Testis (tissue), 3 donors: ENCODE measurements around the gene GATAD2B. TPM values are rescaled to one million over a fixed set of nuclear protein-coding genes. Genes with fewer than 3 reads are reported as not detected.
A peak's percentile ranks its signal among the peaks of the same experiment; 100 is the strongest.

Experiments used
- DNase-seq: peaks from one replicate; pipeline ENCODE4 v3.0.0-alpha.2; 2019
- H3K27ac ChIP-seq, 2 donors: fragments of 200-600 bp; sonication (generic); one replicate each; pipeline ENCODE4 v1.5.1; 2019
- H3K27me3 ChIP-seq: fragments of 200-600 bp; sonication (generic); one replicate; pipeline ENCODE4 v1.5.1; 2019
- H3K36me3 ChIP-seq: fragments of 200-600 bp; sonication (generic); one replicate; pipeline ENCODE4 v1.5.1; 2017; ENCODE audit warnings: low read depth; ENCODE audit errors: missing control alignments
- H3K4me1 ChIP-seq: fragments of 200-600 bp; sonication (generic); one replicate; pipeline ENCODE4 v1.5.1; 2019
- H3K4me3 ChIP-seq, 2 donors: fragments of 200-600 bp; sonication (generic); one replicate each; pipeline ENCODE4 v1.5.1; 2017 to 2019
- H3K9me3 ChIP-seq: fragments of 200-600 bp; sonication (generic); one replicate; pipeline ENCODE4 v1.5.1; 2017
- POLR2A ChIP-seq: fragments of 450-650 bp; IDR thresholded peaks from one replicate; pipeline ENCODE4 v1.6.1; 2017; ENCODE audit warnings: antibody characterized with exemption, mild to moderate bottlenecking, moderate library complexity
- WGBS, 2 donors: methylation state at CpG; one replicate each; pipeline ENCODE4 v1.1.5; 2018; 5-methylcytosine and 5-hydroxymethylcytosine counted together
- intact Hi-C: fragments of 100-400 bp; cut with DNase I; formaldehyde crosslinking; loops from one replicate; pipeline ENCODE4 v1.15.1; 2023; ENCODE audit warnings: low total_unique reads
- polyA plus RNA-seq: library from polyadenylated mRNA; stranded (reverse); fragments of 350-450 nt; fragmentation: Illumina TruSeq; extraction: RNeasy Lipid Tissue Mini Kit (QIAGEN cat#74804); gene quantifications from one replicate; pipeline ENCODE4 v1.2.3, GENCODE V29; 2014; ENCODE audit warnings: low read depth, low replicate concordance; ENCODE audit not compliant: insufficient read depth
- total RNA-seq, 2 donors: library from RNA; depleted of rRNA; stranded (reverse); fragments of >200 nt; gene quantifications; one replicate each; pipeline ENCODE4 v1.2.3, GENCODE V29; 2016
- TF ChIP-seq, protein P1 (sequence below), 3 experiments: fragments of 450-650 bp in 2 of 3; fragments of 200-600 bp in 1 of 3; sonication (generic) in 1 of 3; IDR thresholded peaks; one replicate each; pipeline ENCODE4 v1.5.1; 2016 to 2019; ENCODE audit warnings: antibody characterized with exemption in 3 of 3, mild to moderate bottlenecking in 2 of 3, moderate library complexity in 1 of 3

Gene GATAD2B
- total and polyA plus RNA-seq, 3 donors from 2014 or later: 26.5 to 37.4 (median 32.1) TPM

DNA sequence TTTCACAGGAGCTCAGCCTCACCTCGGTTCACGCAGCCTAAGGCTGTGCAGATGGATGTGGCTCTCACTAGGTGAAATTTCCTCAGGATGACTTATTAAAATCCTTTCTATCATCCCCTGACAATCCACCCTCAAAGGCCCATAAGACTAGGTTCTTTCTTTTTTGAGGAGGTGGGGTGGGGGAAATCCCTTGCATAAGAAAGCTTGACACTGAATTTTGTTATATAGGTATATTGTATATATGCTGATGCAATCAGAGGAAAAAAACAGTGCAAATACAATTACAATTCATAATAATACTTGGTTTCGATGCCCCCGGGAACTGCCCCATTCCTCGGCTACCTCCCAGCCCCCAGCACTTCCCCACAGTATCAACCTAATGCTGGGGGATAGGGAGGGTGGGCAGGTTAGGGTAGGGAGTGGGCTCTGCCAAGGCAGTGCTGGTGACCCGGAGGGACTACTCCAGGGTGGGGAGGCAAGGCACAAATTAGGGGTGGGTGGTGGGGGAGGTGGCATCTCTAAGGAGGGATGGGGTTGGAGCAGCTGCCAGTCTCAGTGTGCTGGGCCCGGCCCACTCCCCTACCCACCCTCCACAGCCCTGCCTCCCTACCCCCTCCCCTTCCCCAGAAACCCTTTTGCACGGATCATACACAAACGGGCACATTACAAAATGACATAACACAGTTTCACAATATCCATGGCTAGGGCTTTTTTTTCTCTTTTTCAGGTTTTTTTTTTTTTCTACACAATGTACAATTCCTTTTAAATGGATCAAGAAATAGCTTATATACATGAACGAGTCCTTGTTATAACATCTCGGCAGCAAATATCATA lies 116.7 kb downstream of the GATAD2B start:
- no peak overlapping the region for H3K4me3 ChIP-seq
- TF ChIP-seq POLR2A: no peak
- TF ChIP-seq, protein P1, sequence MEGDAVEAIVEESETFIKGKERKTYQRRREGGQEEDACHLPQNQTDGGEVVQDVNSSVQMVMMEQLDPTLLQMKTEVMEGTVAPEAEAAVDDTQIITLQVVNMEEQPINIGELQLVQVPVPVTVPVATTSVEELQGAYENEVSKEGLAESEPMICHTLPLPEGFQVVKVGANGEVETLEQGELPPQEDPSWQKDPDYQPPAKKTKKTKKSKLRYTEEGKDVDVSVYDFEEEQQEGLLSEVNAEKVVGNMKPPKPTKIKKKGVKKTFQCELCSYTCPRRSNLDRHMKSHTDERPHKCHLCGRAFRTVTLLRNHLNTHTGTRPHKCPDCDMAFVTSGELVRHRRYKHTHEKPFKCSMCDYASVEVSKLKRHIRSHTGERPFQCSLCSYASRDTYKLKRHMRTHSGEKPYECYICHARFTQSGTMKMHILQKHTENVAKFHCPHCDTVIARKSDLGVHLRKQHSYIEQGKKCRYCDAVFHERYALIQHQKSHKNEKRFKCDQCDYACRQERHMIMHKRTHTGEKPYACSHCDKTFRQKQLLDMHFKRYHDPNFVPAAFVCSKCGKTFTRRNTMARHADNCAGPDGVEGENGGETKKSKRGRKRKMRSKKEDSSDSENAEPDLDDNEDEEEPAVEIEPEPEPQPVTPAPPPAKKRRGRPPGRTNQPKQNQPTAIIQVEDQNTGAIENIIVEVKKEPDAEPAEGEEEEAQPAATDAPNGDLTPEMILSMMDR (IDR thresholded peaks at IDR 0.05): no peak
- peak; percentile 8 for DNase-seq
- no peaks in the 10 kb centered on the region for H3K36me3 ChIP-seq
- H3K27me3 ChIP-seq: no peaks in the 10 kb centered on the region
- H3K9me3 ChIP-seq: no peaks in the 10 kb centered on the region
- intact Hi-C loops: no loop called here
- 82 to 87% methylated on average over 11 of the region's 11 CpGs for WGBS, 2 donors
- no peaks in the 10 kb centered on the region for H3K4me1 ChIP-seq
- no peak overlapping the region for H3K27ac ChIP-seq

DNA sequence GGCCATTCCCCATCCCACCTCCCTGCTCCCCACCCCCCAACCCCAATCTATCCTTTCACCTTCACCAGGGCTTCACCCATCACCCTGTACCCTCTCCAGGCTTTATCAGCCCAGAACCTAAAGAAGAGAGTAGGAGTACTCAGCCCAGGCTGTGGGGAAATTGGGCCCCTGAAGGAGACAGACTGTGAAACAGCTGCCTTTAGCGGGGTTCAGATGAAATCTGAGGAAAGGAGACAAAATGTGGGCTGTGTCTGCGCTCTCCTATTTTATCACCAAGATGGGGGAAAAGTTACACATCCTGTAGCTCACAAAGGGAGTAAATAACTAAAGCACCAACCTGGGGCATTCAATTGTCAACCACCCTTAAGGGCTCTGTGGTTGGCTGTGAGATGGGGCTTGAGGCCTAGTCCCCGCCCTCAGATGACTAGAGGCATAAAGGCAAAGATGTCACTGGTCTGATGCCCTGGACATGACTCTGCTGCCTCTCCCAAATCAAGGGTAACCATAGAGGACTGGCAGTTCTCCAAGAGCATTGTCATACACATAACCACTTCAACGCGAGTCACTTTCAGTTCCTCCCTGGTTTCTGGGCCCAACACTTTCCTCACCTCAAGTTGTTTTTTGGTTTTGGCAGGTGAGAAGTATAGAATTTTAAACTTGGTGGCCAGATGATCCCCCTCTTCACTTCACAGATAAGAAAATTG lies 117.6 kb downstream of the GATAD2B start:
- H3K36me3 ChIP-seq: no peaks in the 10 kb centered on the region
- H3K9me3 ChIP-seq: no peaks in the 10 kb centered on the region
- H3K27me3 ChIP-seq: no peaks in the 10 kb centered on the region
- WGBS, 2 donors: 66 to 67% methylated on average over 5 of the region's 5 CpGs
- peak; percentile 48 for DNase-seq
- H3K27ac ChIP-seq: no peak overlapping the region
- intact Hi-C loops: no loop called here
- no peaks in the 10 kb centered on the region for H3K4me1 ChIP-seq
- TF ChIP-seq, protein P1 (IDR thresholded peaks at IDR 0.05): no peak
- no peak for TF ChIP-seq POLR2A
- no peak overlapping the region for H3K4me3 ChIP-seq

DNA sequence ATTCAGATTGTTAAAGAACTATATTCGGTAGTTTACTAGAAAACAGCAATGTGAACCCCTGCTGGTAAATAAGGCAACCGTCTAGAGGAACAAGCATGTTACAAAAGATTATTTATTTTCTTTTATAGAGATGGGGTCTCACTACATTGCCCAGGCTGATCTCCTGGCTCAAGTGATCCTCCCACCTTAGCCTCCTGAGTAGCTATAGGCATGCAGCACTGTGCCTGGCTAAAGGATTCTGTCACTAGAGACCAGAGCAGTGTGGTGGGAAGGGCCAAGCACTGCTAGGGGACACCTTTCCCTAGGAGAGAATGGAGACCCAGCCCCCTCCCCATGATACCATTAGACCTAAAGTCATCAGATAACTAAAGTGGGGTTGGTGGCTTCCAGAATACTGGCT lies 118.7 kb downstream of the GATAD2B start:
- Histone ChIP-seq H3K9me3 (no peaks in the 10 kb centered on the region), H3K27me3 (no peaks in the 10 kb centered on the region), H3K4me3 (no peak overlapping the region), H3K27ac (no peak overlapping the region), H3K4me1 (no peaks in the 10 kb centered on the region), H3K36me3 (no peaks in the 10 kb centered on the region)
- intact Hi-C loops: no loop called here
- 56 to 83% methylated on average over 2 of the region's 2 CpGs for WGBS, 2 donors
- DNase-seq: no peak
- TF ChIP-seq, protein P1 (IDR thresholded peaks at IDR 0.05): no peak

DNA sequence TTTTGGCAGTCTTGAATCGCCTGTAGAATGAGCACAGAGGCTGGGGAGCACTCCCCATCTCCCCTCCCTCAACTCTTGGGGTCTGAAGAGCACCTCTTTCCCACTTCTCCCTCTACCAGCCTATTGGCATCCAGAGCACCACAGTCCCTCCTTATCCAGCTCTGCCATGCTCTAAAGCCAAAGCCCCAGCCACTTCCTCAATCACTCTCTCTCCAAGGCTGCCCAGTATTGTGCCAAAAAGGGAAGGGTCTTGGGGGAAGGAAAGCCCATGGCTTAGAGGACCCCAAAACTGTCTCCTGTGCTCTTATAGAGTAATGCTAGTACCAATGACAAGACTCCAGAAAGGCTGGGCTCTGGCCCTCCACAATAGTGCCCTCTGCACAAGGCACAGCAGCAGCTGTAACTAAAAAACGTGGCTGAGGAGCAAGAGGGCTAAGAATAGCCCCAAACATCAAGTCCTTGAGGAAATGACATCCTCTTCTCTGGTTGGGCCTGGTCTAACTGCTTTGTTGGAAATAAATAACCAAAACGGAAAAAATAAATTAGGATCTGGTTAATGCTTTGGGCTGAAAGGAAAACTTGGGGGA lies 119.2 kb downstream of the GATAD2B start:
- DNase-seq: no peak
- Histone ChIP-seq H3K27ac (no peak overlapping the region), H3K36me3 (no peaks in the 10 kb centered on the region), H3K27me3 (no peaks in the 10 kb centered on the region), H3K4me3 (no peak overlapping the region), H3K9me3 (no peaks in the 10 kb centered on the region), H3K4me1 (no peaks in the 10 kb centered on the region)
- 67 to 69% methylated on average over 3 of the region's 3 CpGs for WGBS, 2 donors
- TF ChIP-seq POLR2A: no peak
- intact Hi-C loops: no loop called here
